ENCODE results near the gene NSD2. TPM values are rescaled to one million over a fixed set of nuclear protein-coding genes. Genes with fewer than 3 reads are reported as not detected.

Gene NSD2
- total and polyA plus RNA-seq, 9 donors, result 9.1 to 41.9 (median 20.3) TPM

DNA sequence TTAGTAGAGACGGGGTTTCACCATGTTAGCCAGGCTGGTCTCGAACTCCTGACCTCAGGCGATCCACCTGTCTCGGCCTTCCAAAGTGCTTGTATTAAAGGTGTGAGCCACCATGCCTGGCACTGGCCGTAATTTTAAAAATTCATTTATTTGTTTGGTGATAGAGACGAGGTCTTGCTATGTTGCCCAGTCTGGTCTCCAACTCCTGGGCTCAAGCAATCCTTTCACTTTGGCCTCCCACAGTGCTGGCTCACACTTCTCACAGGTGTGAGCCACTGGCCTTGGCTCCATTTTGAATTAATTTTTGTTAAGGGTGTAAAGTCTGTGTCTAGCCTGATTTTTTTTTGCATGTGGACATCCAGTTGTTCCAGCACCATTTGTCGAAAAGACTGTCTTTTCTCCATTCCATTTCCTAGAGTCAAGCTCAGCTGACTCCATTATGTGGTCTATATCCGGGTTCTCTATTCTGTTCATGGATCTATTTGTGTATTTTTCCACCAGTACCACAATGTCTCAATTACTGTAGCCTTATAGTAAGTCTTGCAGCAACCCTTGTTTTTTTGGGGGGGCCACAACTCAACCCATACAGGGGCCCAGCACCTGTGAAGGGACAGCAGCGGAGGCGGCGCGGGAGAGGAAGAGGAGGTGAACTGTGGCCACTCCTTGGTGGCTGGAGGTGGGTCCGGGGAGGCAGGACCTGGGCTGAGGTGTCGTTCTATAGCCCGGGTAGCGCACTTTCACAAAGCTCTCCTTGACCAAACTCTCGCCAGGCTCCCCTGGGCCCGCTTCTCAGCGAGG lies 1.5 kb upstream of the NSD2 start:
- intact Hi-C loops (cut with DNase I), result no loop called here
- DNase-seq, result peak in 1 of 5 donors; percentile 16
- Histone ChIP-seq H3K36me3 (no peaks in the 10 kb centered on the region), H3K9me3 (no peaks in the 10 kb centered on the region), H3K27ac (peak overlapping the region; percentile 90 to 96), H3K4me1 (ENCODE audit: insufficient read depth) (no peaks in the 10 kb centered on the region), H3K27me3 (no peaks in the 10 kb centered on the region), H3K4me3 (peak overlapping the region; percentile 58)
- WGBS, 3 donors, result 52 to 58% (median 56%) methylated on average over 19 of the region's 19 CpGs
- TF ChIP-seq POLR2A (IDR thresholded peaks at IDR 0.05) (no peak), EP300 (IDR thresholded peaks at IDR 0.05) (no peak)
- TF ChIP-seq, protein P1, sequence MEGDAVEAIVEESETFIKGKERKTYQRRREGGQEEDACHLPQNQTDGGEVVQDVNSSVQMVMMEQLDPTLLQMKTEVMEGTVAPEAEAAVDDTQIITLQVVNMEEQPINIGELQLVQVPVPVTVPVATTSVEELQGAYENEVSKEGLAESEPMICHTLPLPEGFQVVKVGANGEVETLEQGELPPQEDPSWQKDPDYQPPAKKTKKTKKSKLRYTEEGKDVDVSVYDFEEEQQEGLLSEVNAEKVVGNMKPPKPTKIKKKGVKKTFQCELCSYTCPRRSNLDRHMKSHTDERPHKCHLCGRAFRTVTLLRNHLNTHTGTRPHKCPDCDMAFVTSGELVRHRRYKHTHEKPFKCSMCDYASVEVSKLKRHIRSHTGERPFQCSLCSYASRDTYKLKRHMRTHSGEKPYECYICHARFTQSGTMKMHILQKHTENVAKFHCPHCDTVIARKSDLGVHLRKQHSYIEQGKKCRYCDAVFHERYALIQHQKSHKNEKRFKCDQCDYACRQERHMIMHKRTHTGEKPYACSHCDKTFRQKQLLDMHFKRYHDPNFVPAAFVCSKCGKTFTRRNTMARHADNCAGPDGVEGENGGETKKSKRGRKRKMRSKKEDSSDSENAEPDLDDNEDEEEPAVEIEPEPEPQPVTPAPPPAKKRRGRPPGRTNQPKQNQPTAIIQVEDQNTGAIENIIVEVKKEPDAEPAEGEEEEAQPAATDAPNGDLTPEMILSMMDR (IDR thresholded peaks at IDR 0.05), result no peak

DNA sequence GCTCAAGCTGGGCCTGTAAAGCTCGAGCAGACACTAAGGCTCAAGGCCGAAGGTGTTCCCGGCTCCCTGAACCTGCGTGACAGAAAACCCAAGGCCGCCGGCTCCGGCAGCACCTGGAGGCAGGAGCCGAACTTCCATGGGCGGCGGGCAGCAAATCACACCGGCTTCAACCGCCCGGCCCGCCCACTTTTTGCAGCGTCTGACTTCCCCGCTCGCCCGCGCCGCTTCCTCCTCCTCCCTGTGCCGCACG lies 940 bp upstream of the NSD2 start:
- H3K4me1 ChIP-seq (ENCODE audit: insufficient read depth), result no peaks in the 10 kb centered on the region
- no peaks in the 10 kb centered on the region for H3K27me3 ChIP-seq
- peak overlapping the region; percentile 58 for H3K4me3 ChIP-seq
- no peaks in the 10 kb centered on the region for H3K9me3 ChIP-seq
- no peaks in the 10 kb centered on the region for H3K36me3 ChIP-seq
- intact Hi-C loops (cut with DNase I), result no loop called here
- peak overlapping the region; percentile 90 to 96 for H3K27ac ChIP-seq
- WGBS, 3 donors, result 0 to 1% (median 0%) methylated on average over 20 to 22 of the region's 22 CpGs
- DNase-seq, result peak; percentile 66 to 81 (median 77)
- TF ChIP-seq, protein P1 (IDR thresholded peaks at IDR 0.05), result no peak

DNA sequence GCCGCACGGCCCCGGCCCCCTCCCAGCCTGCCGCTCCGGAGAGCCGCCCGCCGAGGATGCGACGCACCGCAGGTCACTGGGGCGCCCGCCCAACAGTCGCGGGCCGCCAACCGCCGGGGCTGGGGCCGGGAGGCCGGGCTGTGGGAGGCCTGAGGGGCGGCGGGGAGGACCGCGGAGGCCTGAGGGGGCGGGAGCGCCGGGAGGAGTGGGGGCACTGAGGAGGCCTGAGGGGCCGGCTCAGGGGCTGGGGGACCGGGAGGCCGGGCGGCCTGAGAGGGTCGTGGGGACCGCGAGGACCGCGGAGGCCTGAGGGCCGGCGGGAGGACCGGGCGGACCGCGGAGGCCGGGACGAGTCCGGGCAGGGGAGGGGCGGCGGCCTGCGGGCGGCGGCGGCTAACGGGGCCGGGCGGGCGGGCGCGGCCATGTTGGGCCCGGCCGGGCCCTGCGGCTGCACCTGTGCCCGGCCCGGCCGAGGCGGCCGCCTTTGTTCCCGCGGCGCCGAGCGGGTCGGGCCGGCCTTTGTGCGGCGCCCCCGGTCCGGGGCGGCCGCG lies 353 bp downstream of the NSD2 start:
- TF ChIP-seq, protein P1 (IDR thresholded peaks at IDR 0.05), result no peak
- TF ChIP-seq POLR2A (IDR thresholded peaks at IDR 0.05) (no peak), EP300 (IDR thresholded peaks at IDR 0.05) (no peak)
- no peaks in the 10 kb centered on the region for H3K36me3 ChIP-seq
- H3K4me3 ChIP-seq, result peak overlapping the region; percentile 95
- peak in 4 of 5 donors; percentile 26 to 64 (median 60) for DNase-seq
- intact Hi-C loops (cut with DNase I), result no loop called here
- 0 to 1% (median 1%) methylated on average over 14 to 77 of the region's 79 CpGs for WGBS, 3 donors
- H3K27ac ChIP-seq, result peak overlapping the region; percentile 79 to 89
- no peaks in the 10 kb centered on the region for H3K4me1 ChIP-seq (ENCODE audit: insufficient read depth)
- no peaks in the 10 kb centered on the region for H3K9me3 ChIP-seq
- H3K27me3 ChIP-seq, result no peaks in the 10 kb centered on the region

DNA sequence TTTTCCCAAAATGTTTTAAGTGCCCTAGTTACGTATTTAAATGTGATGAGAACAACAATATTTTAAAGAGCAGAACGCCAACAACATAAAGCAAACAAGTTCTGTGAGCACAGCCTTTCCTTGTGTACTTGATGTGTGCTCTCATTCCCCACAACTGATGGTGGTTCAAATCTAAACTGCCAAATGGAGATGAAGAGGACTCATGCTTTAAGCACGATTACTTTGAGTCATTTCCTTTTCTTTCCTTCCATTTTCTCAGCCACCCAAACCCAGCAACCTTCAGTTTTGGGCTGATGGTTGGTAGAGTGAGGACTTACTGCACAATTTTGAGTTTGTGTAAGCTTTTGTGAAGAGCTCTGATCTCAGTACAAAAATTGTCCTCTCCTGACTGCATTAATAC lies 1.7 kb downstream of the NSD2 start:
- no peak for TF ChIP-seq POLR2A (IDR thresholded peaks at IDR 0.05)
- Histone ChIP-seq H3K27me3 (no peaks in the 10 kb centered on the region), H3K4me1 (ENCODE audit: insufficient read depth) (no peaks in the 10 kb centered on the region), H3K4me3 (no peak overlapping the region), H3K27ac (no peak overlapping the region), H3K36me3 (no peaks in the 10 kb centered on the region), H3K9me3 (no peaks in the 10 kb centered on the region)
- DNase-seq, result no peak
- 65 to 69% (median 66%) methylated on average over 3 of the region's 3 CpGs for WGBS, 3 donors
- intact Hi-C loops (cut with DNase I), result no loop called here

DNA sequence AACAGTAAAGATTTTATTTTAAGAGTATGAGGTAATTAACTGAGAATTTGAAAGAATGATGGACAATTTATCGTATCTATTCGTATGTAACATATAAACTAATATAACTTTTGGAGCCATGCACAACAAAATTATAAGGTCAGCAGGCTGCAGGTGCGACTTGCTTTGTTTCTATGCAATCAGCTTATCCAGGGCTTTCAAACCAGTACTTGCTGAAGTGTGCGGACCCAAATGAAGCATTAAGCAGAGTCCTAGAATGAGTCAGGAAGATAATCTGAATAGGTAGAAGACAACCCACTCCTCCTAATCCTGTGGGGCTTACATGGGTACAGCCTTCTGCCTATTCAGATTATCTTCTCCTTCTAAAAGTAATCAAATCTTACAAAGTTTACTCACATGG lies 2.1 kb downstream of the NSD2 start:
- H3K27me3 ChIP-seq, result no peaks in the 10 kb centered on the region
- DNase-seq, result no peak
- H3K4me1 ChIP-seq (ENCODE audit: insufficient read depth), result no peaks in the 10 kb centered on the region
- H3K4me3 ChIP-seq, result no peak overlapping the region
- no peaks in the 10 kb centered on the region for H3K36me3 ChIP-seq
- 89 to 93% (median 89%) methylated on average over 4 of the region's 4 CpGs for WGBS, 3 donors
- H3K9me3 ChIP-seq, result no peaks in the 10 kb centered on the region
- no peak overlapping the region for H3K27ac ChIP-seq
- TF ChIP-seq, protein P1 (IDR thresholded peaks at IDR 0.05), result no peak
- TF ChIP-seq EP300 (IDR thresholded peaks at IDR 0.05), result no peak
- no peak for TF ChIP-seq POLR2A (IDR thresholded peaks at IDR 0.05)
- intact Hi-C loops (cut with DNase I), result no loop called here

Measured in ovary (tissue), 9 donors.